ENCODE measurements around the gene TPO.

DNA sequence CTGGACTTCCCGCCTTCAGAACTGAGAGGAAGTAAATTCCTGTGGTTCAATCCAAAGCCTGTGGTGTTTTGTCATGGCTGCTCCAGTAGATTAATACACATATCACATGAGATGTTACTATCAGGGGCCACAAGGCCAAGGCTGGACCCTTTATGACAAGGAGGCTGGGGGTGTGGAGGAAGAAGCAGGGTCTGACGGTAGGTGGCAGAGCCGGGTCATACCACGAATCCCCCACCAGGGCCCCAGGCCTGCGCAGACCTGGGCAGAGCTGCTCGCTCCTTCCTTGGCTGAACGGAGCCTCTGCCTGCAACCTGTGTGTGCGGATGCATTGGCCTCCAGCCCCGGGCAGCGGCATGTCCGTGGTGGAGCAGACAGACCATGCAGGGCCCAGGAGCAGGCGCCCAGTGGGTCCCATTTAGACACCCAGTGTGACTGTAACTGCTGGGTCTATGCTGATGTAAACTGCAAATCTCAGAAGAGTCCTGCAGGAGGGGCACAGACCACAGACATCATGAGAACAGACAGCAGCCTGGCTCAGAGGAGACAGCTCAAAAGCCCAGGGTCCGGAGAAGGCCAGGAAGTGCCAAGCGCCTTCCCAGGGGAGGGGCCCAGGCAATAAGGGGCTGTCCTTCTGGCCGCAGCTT, 175.8 kb downstream of the TPO start:
- TF ChIP-seq, protein P1, sequence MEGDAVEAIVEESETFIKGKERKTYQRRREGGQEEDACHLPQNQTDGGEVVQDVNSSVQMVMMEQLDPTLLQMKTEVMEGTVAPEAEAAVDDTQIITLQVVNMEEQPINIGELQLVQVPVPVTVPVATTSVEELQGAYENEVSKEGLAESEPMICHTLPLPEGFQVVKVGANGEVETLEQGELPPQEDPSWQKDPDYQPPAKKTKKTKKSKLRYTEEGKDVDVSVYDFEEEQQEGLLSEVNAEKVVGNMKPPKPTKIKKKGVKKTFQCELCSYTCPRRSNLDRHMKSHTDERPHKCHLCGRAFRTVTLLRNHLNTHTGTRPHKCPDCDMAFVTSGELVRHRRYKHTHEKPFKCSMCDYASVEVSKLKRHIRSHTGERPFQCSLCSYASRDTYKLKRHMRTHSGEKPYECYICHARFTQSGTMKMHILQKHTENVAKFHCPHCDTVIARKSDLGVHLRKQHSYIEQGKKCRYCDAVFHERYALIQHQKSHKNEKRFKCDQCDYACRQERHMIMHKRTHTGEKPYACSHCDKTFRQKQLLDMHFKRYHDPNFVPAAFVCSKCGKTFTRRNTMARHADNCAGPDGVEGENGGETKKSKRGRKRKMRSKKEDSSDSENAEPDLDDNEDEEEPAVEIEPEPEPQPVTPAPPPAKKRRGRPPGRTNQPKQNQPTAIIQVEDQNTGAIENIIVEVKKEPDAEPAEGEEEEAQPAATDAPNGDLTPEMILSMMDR (IDR thresholded peaks at IDR 0.05) = no peak
- TF ChIP-seq POLR2A (IDR thresholded peaks at IDR 0.05) = no peak

Measured in thyroid gland (tissue), 4 donors.